Measurements from ENCODE around the gene MAS1L. TPM values are rescaled to one million over a fixed set of nuclear protein-coding genes. Genes with fewer than 3 reads are reported as not detected.
"Not testable (repeated sequence)": the region's sequence is repeated elsewhere in the genome, so short reads cannot be mapped to it uniquely, and the experiment has no call there.

The MAS1L gene
- total RNA-seq, 1 experiment from 2014 or later, result not detected

GRCh38 chr6:29444031-29444430 lies 43.7 kb downstream of the MAS1L start:
- in situ Hi-C loops (cut with HindIII; ENCODE audit: low pct_unique_long_range_greater_than_20kb, low sequenced_read_pairs); DNase-seq (ENCODE audit: low read depth): not testable (repeated sequence)

- in situ Hi-C loops (cut with HindIII; ENCODE audit: low pct_unique_long_range_greater_than_20kb, low sequenced_read_pairs), result no loop called here
- no peak for DNase-seq (ENCODE audit: low read depth)
Measured at GRCh38 chr6:29442719-29443118, 45.0 kb downstream of the MAS1L start.

- in situ Hi-C loops (cut with HindIII; ENCODE audit: low pct_unique_long_range_greater_than_20kb, low sequenced_read_pairs), result no loop called here
- no peak for DNase-seq (ENCODE audit: low read depth)
Measured at GRCh38 chr6:29439006-29439405, 48.8 kb downstream of the MAS1L start, which contains the start of gene OR10C1. TSS of gene OR10C1 (plus strand) at chr6:29439306. CDS start at chr6:29440016, 710 bp downstream.

GRCh38 chr6:29436730-29437129 lies 51.0 kb downstream of the MAS1L start:
- in situ Hi-C loops (cut with HindIII; ENCODE audit: low pct_unique_long_range_greater_than_20kb, low sequenced_read_pairs), result not testable (repeated sequence)

More at GRCh38 chr6:29436730-29437129, 51.0 kb downstream of the MAS1L start:
- not testable (repeated sequence) for DNase-seq (ENCODE audit: low read depth)

Other genes starting within 250 kb of the MAS1L start
- gene OR14J1, start 186.3 kb downstream of the MAS1L start, total RNA-seq (2014; rRNA removed; shearing (Covaris generic); ENCODE audit: low replicate concordance), result not detected in 2 replicates
- gene OR5V1, start 119.1 kb downstream of the MAS1L start, total RNA-seq (2014; rRNA removed; shearing (Covaris generic); ENCODE audit: low replicate concordance), result not detected in 2 replicates
- gene OR12D3, start 112.7 kb downstream of the MAS1L start, total RNA-seq (2014; rRNA removed; shearing (Covaris generic); ENCODE audit: low replicate concordance), result not detected in 2 replicates
- not detected in 2 replicates for gene OR12D2, start 92.3 kb downstream of the MAS1L start, total RNA-seq (2014; rRNA removed; shearing (Covaris generic); ENCODE audit: low replicate concordance)
- not detected in 2 replicates for gene OR12D1, start 73.0 kb downstream of the MAS1L start, total RNA-seq (2014; rRNA removed; shearing (Covaris generic); ENCODE audit: low replicate concordance)
- not detected in 2 replicates for gene OR10C1, start 48.6 kb downstream of the MAS1L start, total RNA-seq (2014; rRNA removed; shearing (Covaris generic); ENCODE audit: low replicate concordance)
- not detected in 2 replicates for gene OR11A1, start 30.9 kb downstream of the MAS1L start, total RNA-seq (2014; rRNA removed; shearing (Covaris generic); ENCODE audit: low replicate concordance)
- not detected in 2 replicates for gene OR2H1, start 30.8 kb downstream of the MAS1L start, total RNA-seq (2014; rRNA removed; shearing (Covaris generic); ENCODE audit: low replicate concordance)
- 5.1 and 6.2 TPM in 2 replicates for gene UBD, start 71.8 kb upstream of the MAS1L start, total RNA-seq (2014; rRNA removed; shearing (Covaris generic); ENCODE audit: low replicate concordance)
- not detected in 2 replicates for gene OR2H2, start 97.2 kb upstream of the MAS1L start, total RNA-seq (2014; rRNA removed; shearing (Covaris generic); ENCODE audit: low replicate concordance)
- 1.6 and 3.4 TPM in 2 replicates for gene GABBR1, start 145.2 kb upstream of the MAS1L start, total RNA-seq (2014; rRNA removed; shearing (Covaris generic); ENCODE audit: low replicate concordance)
- gene MOG, start 169.1 kb upstream of the MAS1L start, total RNA-seq (2014; rRNA removed; shearing (Covaris generic); ENCODE audit: low replicate concordance), result not detected in 2 replicates
- not detected in 2 replicates for gene ZFP57, start 193.2 kb upstream of the MAS1L start, total RNA-seq (2014; rRNA removed; shearing (Covaris generic); ENCODE audit: low replicate concordance)
- gene HLA-F, start 235.5 kb upstream of the MAS1L start, total RNA-seq (2014; rRNA removed; shearing (Covaris generic); ENCODE audit: low replicate concordance), result 50.6 and 59.2 TPM in 2 replicates

Measured in Caki2 (cell line).